ENCODE results near the gene AVPR2.

Gene AVPR2

GRCh38 chrX:153945956-153946943 is 41.8 kb downstream of the AVPR2 start:
- TF ChIP-seq GATA3 (IDR thresholded peaks at IDR 0.05; ENCODE audit: low read depth, low read length): no peak
- no peak for TF ChIP-seq GATA2 (IDR thresholded peaks at IDR 0.05; ENCODE audit: low read depth, low read length)

GRCh38 chrX:153947009-153947769 is 42.7 kb downstream of the AVPR2 start:
- TF ChIP-seq GATA3 (IDR thresholded peaks at IDR 0.05; ENCODE audit: low read depth, low read length): no peak
- TF ChIP-seq GATA2 (IDR thresholded peaks at IDR 0.05; ENCODE audit: low read depth, low read length): no peak

- TF ChIP-seq GATA3 (IDR thresholded peaks at IDR 0.05; ENCODE audit: low read depth, low read length) (no peak), GATA2 (IDR thresholded peaks at IDR 0.05; ENCODE audit: low read depth, low read length) (no peak)
Observed at GRCh38 chrX:153948002-153948466, 43.6 kb downstream of the AVPR2 start.

- no peak for TF ChIP-seq GATA3 (IDR thresholded peaks at IDR 0.05; ENCODE audit: low read depth, low read length)
- TF ChIP-seq GATA2 (IDR thresholded peaks at IDR 0.05; ENCODE audit: low read depth, low read length): no peak
Observed at GRCh38 chrX:153948847-153949805, 44.7 kb downstream of the AVPR2 start.

GRCh38 chrX:153950127-153950526 is 45.7 kb downstream of the AVPR2 start:
- TF ChIP-seq GATA2 (IDR thresholded peaks at IDR 0.05; ENCODE audit: low read depth, low read length) (no peak), GATA3 (IDR thresholded peaks at IDR 0.05; ENCODE audit: low read depth, low read length) (no peak)

GRCh38 chrX:153951683-153952372 is 47.4 kb downstream of the AVPR2 start:
- no peak for TF ChIP-seq GATA2 (IDR thresholded peaks at IDR 0.05; ENCODE audit: low read depth, low read length)
- TF ChIP-seq GATA3 (IDR thresholded peaks at IDR 0.05; ENCODE audit: low read depth, low read length): no peak

GRCh38 chrX:153952373-153953026 is 48.0 kb downstream of the AVPR2 start:
- TF ChIP-seq GATA2 (IDR thresholded peaks at IDR 0.05; ENCODE audit: low read depth, low read length): no peak
- TF ChIP-seq GATA3 (IDR thresholded peaks at IDR 0.05; ENCODE audit: low read depth, low read length): no peak

GRCh38 chrX:153953342-153953830 is 48.9 kb downstream of the AVPR2 start:
- TF ChIP-seq GATA3 (IDR thresholded peaks at IDR 0.05; ENCODE audit: low read depth, low read length): no peak
- TF ChIP-seq GATA2 (IDR thresholded peaks at IDR 0.05; ENCODE audit: low read depth, low read length): no peak

GRCh38 chrX:153953892-153954557 is 49.6 kb downstream of the AVPR2 start:
- TF ChIP-seq GATA3 (IDR thresholded peaks at IDR 0.05; ENCODE audit: low read depth, low read length) (no peak), GATA2 (IDR thresholded peaks at IDR 0.05; ENCODE audit: low read depth, low read length) (no peak)

GRCh38 chrX:153954558-153955227 is 50.2 kb downstream of the AVPR2 start:
- TF ChIP-seq GATA2 (IDR thresholded peaks at IDR 0.05; ENCODE audit: low read depth, low read length) (no peak), GATA3 (IDR thresholded peaks at IDR 0.05; ENCODE audit: low read depth, low read length) (no peak)

GRCh38 chrX:153955228-153955732 is 50.8 kb downstream of the AVPR2 start:
- no peak for TF ChIP-seq GATA3 (IDR thresholded peaks at IDR 0.05; ENCODE audit: low read depth, low read length)
- no peak for TF ChIP-seq GATA2 (IDR thresholded peaks at IDR 0.05; ENCODE audit: low read depth, low read length)
